Caco-2 (cell line): Measurements from ENCODE around the gene KIAA0513. TPM values are rescaled to one million over a fixed set of nuclear protein-coding genes. Genes with fewer than 3 reads are reported as not detected.

Experiments used
- BruUV-seq: library from RNA; stranded (reverse); fragments of 400-500 nt; replicated peaks from 2 replicates; lab custom pipeline; 2021; lab: Mats Ljungman, UMichigan
- CTCF ChIA-PET: fragments of 300-600 bp; sonication (Branson Sonifier 250); formaldehyde crosslinking; loops from one replicate; lab custom pipeline; 2022; ENCODE audit warnings: antibody characterized with exemption; lab: Charles Lee
- POLR2A ChIA-PET: fragments of 300-600 bp; sonication (Branson Sonifier 250); formaldehyde crosslinking; loops from one replicate; lab custom pipeline; 2022; ENCODE audit warnings: antibody characterized with exemption; lab: Charles Lee
- DNase-seq, 2 experiments: peaks; one replicate each; pipeline versions ENCODE4 v3.0.0 to v3.0.0-alpha.2; 2020 to 2022
- H3K27me3 ChIP-seq: replicated peaks from 2 replicates; pipeline ENCODE4 v1.6.0; 2011; ENCODE audit warnings: low read length; ENCODE audit not compliant: control insufficient read depth, insufficient read depth
- H3K36me3 ChIP-seq: 2 replicates; pipeline ENCODE4 v1.5.1; 2011; ENCODE audit warnings: low read length; ENCODE audit not compliant: control insufficient read depth, insufficient read depth
- H3K4me1 ChIP-seq: fragments of 250-450 bp; sonication (Bioruptor Pico); 2 replicates; pipeline ENCODE4 v1.5.1; 2020; ENCODE audit warnings: mild to moderate bottlenecking
- H3K4me3 ChIP-seq: 2 replicates; pipeline ENCODE4 v1.5.1; 2011; ENCODE audit warnings: low read depth, mild to moderate bottlenecking, control low read depth, low read length
- H3K9me3 ChIP-seq: fragments of 250-450 bp; sonication (Bioruptor Pico); 2 replicates; pipeline ENCODE4 v1.5.1; 2020; ENCODE audit warnings: mild to moderate bottlenecking, moderate library complexity
- H3K27ac Mint-ChIP-seq: one replicate; pipeline ENCODE4 v1.8.0; 2022; ENCODE audit warnings: mixed read lengths; ENCODE audit not compliant: unreplicated experiment
- H3K27me3 Mint-ChIP-seq: one replicate; pipeline ENCODE4 v1.8.0; 2022; ENCODE audit warnings: mixed read lengths; ENCODE audit not compliant: insufficient read depth, unreplicated experiment
- H3K36me3 Mint-ChIP-seq: one replicate; pipeline ENCODE4 v1.8.0; 2022; ENCODE audit warnings: mild to moderate bottlenecking, mixed read lengths; ENCODE audit not compliant: insufficient read depth, unreplicated experiment
- H3K4me1 Mint-ChIP-seq: one replicate; pipeline ENCODE4 v1.8.0; 2022; ENCODE audit warnings: low read depth, mixed read lengths; ENCODE audit not compliant: unreplicated experiment
- H3K4me3 Mint-ChIP-seq: one replicate; pipeline ENCODE4 v1.8.0; 2022; ENCODE audit warnings: mild to moderate bottlenecking, moderate library complexity, mixed read lengths; ENCODE audit not compliant: unreplicated experiment
- H3K9me3 Mint-ChIP-seq: one replicate; pipeline ENCODE4 v1.8.0; 2022; ENCODE audit warnings: mixed read lengths; ENCODE audit not compliant: unreplicated experiment
- intact Hi-C: fragments of 100-400 bp; cut with micrococcal nuclease; formaldehyde crosslinking; loops from one replicate; pipeline ENCODE4 v1.10.0; 2022; ENCODE audit not compliant: unreplicated experiment
- total RNA-seq: library from RNA; stranded (reverse); gene quantifications from 2 replicates; pipeline ENCODE4 v1.2.3, GENCODE V29; 2022
- TF ChIP-seq, protein P1 (sequence below), 2 experiments: fragments of 200-600 bp in 1 of 2; IDR thresholded peaks; 1 replicate in 1 of 2; 2 replicates in 1 of 2; pipeline versions ENCODE4 v1.5.1 to v1.8.0; 2011 to 2022; ENCODE audit warnings: antibody characterized with exemption in 1 of 2, control low read depth in 1 of 2, inconsistent platforms in 1 of 2, low read depth in 1 of 2, low read length in 1 of 2, mild to moderate bottlenecking in 1 of 2, moderate library complexity in 1 of 2; ENCODE audit not compliant: insufficient read depth in 1 of 2, severe bottlenecking in 1 of 2, unreplicated experiment in 1 of 2

The KIAA0513 gene
- total RNA-seq, 1 experiment from 2014 or later: 7.9 TPM

DNA sequence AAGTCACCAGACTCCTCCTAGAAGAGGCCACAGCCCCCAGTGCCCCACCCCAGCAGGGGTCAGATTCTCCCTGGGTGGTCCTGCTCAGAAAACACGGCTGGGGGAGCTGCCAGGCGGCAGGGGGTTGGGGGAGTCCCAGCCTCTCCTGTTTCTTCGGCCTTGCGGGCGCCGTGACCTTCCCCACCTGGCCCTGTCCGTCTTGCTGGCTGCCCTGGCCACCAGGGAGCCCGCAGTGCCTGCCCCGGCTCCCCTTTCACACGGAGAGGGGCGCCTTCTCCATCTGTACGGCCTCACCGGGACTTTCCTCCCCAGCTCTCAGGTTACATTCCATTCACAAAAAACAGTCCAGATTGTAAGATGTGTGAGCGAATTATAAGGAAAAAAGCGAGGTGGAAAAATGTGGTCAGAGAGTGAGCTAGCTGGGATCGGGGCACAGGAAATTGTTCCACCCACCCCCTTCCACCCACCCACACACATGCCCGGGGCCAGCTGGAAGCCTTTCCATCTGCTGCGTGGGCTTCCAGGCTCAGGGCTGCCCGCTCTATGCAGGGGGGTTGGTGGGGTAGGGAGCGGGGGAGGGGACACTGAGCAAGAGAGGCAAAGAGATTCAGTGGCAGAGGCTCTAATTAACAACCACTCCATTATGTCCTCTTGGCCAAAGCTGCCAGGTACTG, 99.2 kb downstream of the KIAA0513 start:
- no peaks in the 10 kb centered on the region for H3K36me3 ChIP-seq
- H3K4me3 Mint-ChIP-seq: no peak overlapping the region
- intact Hi-C loops: no loop called here
- H3K27me3 ChIP-seq: no peaks in the 10 kb centered on the region
- peaks cover 8% of the 10 kb centered on the region for H3K4me1 ChIP-seq
- DNase-seq: no peak
- ChIA-PET CTCF (no interaction called here), POLR2A (no interaction called here)
- no peaks in the 10 kb centered on the region for H3K36me3 Mint-ChIP-seq
- BruUV-seq: no TSS peak
- no peaks in the 10 kb centered on the region for H3K4me1 Mint-ChIP-seq
- no peak overlapping the region for H3K27ac Mint-ChIP-seq
- H3K9me3 ChIP-seq: peaks cover 3% of the 10 kb centered on the region; the same call in 1 of the 2 replicates
- H3K4me3 ChIP-seq: no peak overlapping the region
- no peaks in the 10 kb centered on the region for H3K9me3 Mint-ChIP-seq
- no peaks in the 10 kb centered on the region for H3K27me3 Mint-ChIP-seq
- TF ChIP-seq, protein P1, sequence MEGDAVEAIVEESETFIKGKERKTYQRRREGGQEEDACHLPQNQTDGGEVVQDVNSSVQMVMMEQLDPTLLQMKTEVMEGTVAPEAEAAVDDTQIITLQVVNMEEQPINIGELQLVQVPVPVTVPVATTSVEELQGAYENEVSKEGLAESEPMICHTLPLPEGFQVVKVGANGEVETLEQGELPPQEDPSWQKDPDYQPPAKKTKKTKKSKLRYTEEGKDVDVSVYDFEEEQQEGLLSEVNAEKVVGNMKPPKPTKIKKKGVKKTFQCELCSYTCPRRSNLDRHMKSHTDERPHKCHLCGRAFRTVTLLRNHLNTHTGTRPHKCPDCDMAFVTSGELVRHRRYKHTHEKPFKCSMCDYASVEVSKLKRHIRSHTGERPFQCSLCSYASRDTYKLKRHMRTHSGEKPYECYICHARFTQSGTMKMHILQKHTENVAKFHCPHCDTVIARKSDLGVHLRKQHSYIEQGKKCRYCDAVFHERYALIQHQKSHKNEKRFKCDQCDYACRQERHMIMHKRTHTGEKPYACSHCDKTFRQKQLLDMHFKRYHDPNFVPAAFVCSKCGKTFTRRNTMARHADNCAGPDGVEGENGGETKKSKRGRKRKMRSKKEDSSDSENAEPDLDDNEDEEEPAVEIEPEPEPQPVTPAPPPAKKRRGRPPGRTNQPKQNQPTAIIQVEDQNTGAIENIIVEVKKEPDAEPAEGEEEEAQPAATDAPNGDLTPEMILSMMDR (IDR thresholded peaks at IDR 0.05; ENCODE audit: insufficient read depth in 1 of 2, low read depth in 1 of 2, low read length in 1 of 2, severe bottlenecking in 1 of 2, unreplicated experiment in 1 of 2): no peak

DNA sequence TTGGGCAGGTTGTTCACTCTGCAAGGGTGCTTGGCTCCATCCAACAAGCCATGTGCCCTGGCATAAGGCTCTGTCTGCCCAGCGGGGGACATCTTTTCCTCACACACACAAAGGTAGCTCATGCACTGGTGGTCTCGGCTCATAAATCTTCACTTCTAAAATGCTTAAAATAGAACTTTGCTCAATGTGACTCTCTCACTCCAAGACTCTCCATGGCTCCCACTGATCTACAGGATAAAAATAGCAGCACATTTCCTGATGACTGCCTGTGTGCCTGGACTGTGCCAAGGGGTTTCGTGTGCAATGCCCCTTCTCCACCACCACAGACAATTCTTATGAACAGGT, 99.8 kb downstream of the KIAA0513 start:
- CTCF ChIA-PET: no interaction called here
- BruUV-seq: no TSS peak
- Histone ChIP-seq H3K27me3 (no peaks in the 10 kb centered on the region), H3K9me3 (peaks cover 3% of the 10 kb centered on the region; the same call in 1 of the 2 replicates), H3K36me3 (no peaks in the 10 kb centered on the region), H3K4me3 (no peak overlapping the region), H3K4me1 (peaks cover 8% of the 10 kb centered on the region)
- Mint-ChIP-seq H3K9me3 (no peaks in the 10 kb centered on the region), H3K4me3 (no peak overlapping the region), H3K4me1 (no peaks in the 10 kb centered on the region), H3K27ac (no peak overlapping the region), H3K36me3 (no peaks in the 10 kb centered on the region), H3K27me3 (no peaks in the 10 kb centered on the region)
- no peak for DNase-seq
- TF ChIP-seq, protein P1 (IDR thresholded peaks at IDR 0.05; ENCODE audit: insufficient read depth in 1 of 2, low read depth in 1 of 2, low read length in 1 of 2, severe bottlenecking in 1 of 2, unreplicated experiment in 1 of 2): no peak
- intact Hi-C loops: no loop called here
- POLR2A ChIA-PET: no interaction called here

DNA sequence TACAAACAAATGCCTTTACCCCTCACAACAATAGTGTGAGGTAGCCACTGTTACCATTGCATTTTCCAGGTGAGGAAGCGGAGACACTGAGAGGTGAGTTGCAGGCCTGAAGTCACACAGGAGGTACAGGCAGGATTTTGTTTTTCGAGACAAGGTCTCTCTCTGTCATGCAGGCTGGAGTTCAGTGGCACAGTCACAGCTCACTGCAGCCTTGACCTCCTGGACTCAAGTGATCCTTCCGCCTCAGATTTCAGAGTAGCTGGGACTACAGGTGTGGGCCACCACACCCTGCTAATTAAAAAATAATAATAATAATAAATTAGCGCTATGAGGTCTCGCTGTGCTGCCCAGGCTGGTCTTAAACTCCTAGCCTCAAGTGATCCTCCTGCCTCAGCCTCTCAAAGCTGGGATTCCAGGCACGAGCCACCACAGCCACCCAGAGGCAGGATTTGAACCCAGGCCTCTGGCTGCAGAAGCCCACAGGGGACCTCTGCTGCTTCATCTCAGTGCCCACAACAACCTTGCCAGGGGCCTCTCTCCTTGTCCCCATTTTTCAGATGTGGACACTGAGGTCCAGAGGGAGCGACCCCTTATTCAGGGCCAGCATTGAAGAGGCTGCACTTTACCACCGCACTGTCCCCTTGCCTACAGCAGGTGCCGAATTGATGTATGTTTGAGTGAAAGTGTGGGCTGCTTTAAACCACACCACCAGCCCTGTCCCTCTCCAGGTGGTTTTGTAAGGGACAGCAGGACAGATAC, 100.7 kb downstream of the KIAA0513 start:
- POLR2A ChIA-PET: no interaction called here
- Mint-ChIP-seq H3K4me1 (no peaks in the 10 kb centered on the region), H3K27ac (no peak overlapping the region), H3K27me3 (no peaks in the 10 kb centered on the region), H3K9me3 (no peaks in the 10 kb centered on the region), H3K4me3 (no peak overlapping the region), H3K36me3 (no peaks in the 10 kb centered on the region)
- DNase-seq: no peak
- Histone ChIP-seq H3K36me3 (no peaks in the 10 kb centered on the region), H3K4me1 (peaks cover 8% of the 10 kb centered on the region), H3K4me3 (no peak overlapping the region), H3K9me3 (peaks cover 3% of the 10 kb centered on the region; the same call in 1 of the 2 replicates), H3K27me3 (no peaks in the 10 kb centered on the region)
- BruUV-seq: no TSS peak
- CTCF ChIA-PET: interaction anchor here (0.6 kb wide), 1 partner anchor 10 kb away, joined by 6 read pairs; no protein-coding TSS in a partner anchor
- intact Hi-C loops: no loop called here
- TF ChIP-seq, protein P1 (IDR thresholded peaks at IDR 0.05; ENCODE audit: insufficient read depth in 1 of 2, low read depth in 1 of 2, low read length in 1 of 2, severe bottlenecking in 1 of 2, unreplicated experiment in 1 of 2): no peak
